Adipocyte (in vitro differentiated cells): Measurements from ENCODE around the gene GPR137B.

Experiments
- DNase-seq: peaks from one replicate; pipeline ENCODE4 v3.0.0-alpha.2; 2015; ENCODE audit warnings: low read depth
- H3K27me3 ChIP-seq: replicated peaks from 2 replicates; pipeline ENCODE4 v1.7.0; 2013; ENCODE audit warnings: mild to moderate bottlenecking, low read length, moderate library complexity; ENCODE audit not compliant: control insufficient read depth, insufficient read depth
- H3K36me3 ChIP-seq: 2 replicates; pipeline ENCODE4 v1.7.0; 2013; ENCODE audit warnings: low read length, mild to moderate bottlenecking, moderate library complexity; ENCODE audit not compliant: control insufficient read depth, insufficient read depth, severe bottlenecking
- H3K4me1 ChIP-seq: 2 replicates; pipeline ENCODE4 v1.7.0; 2013; ENCODE audit warnings: mild to moderate bottlenecking, low read length, moderate library complexity; ENCODE audit not compliant: control insufficient read depth, insufficient read depth
- H3K4me3 ChIP-seq: 2 replicates; pipeline ENCODE4 v1.7.0; 2013; ENCODE audit warnings: mild to moderate bottlenecking, low read length, moderate library complexity
- H3K9ac ChIP-seq: 2 replicates; pipeline ENCODE4 v1.7.0; 2013; ENCODE audit warnings: mild to moderate bottlenecking, low read length, moderate library complexity
- H3K9me3 ChIP-seq: 2 replicates; pipeline ENCODE4 v1.7.0; 2013; ENCODE audit warnings: mild to moderate bottlenecking, low read length, moderate library complexity; ENCODE audit not compliant: control insufficient read depth

The GPR137B gene

DNA sequence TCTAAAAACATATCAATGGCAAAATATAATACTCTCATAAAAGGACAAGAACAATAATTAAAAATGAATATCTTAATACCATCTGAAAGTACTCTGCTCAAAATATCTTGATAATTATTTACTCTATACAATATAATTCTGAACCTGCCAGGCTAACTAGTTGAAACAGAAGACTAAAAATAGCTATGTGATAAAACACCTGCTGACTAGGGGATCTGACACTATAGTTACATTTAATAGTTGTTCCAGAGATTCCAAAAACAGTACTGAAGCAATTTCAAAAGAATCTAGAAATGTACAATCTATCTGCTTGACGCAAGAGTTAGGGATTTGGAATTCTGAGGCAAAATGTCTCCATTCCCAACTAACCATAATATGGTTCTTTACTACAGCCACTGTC lies 109.2 kb downstream of the GPR137B start:
- no peaks in the 10 kb centered on the region for H3K9me3 ChIP-seq
- no peaks in the 10 kb centered on the region for H3K27me3 ChIP-seq
- no peaks in the 10 kb centered on the region for H3K4me1 ChIP-seq
- no peak overlapping the region for H3K4me3 ChIP-seq
- H3K9ac ChIP-seq, result no peak overlapping the region
- DNase-seq, result no peak
- H3K36me3 ChIP-seq, result no peaks in the 10 kb centered on the region

DNA sequence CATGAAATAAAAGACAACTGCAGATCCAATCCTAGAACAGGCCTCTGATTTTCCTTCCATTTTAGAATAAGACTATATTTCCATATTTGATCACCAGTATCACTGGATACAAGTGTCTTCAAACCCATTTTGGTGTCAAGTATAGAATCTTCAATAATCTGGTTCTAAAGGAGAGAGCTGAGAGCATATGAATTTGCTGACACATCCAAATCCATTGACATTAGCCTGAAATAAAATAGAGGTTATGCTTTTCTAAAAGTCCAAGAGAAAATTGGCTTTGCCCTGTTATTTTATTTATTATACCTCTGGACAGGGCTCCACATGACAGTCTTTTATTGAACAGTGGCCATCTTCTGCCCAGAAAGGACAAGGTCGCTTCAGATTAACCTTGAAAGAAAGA lies 110.8 kb downstream of the GPR137B start:
- Histone ChIP-seq H3K27me3 (no peaks in the 10 kb centered on the region), H3K4me3 (no peak overlapping the region), H3K9me3 (peaks cover 2% of the 10 kb centered on the region), H3K4me1 (no peaks in the 10 kb centered on the region), H3K9ac (no peak overlapping the region), H3K36me3 (no peaks in the 10 kb centered on the region)
- DNase-seq, result no peak

DNA sequence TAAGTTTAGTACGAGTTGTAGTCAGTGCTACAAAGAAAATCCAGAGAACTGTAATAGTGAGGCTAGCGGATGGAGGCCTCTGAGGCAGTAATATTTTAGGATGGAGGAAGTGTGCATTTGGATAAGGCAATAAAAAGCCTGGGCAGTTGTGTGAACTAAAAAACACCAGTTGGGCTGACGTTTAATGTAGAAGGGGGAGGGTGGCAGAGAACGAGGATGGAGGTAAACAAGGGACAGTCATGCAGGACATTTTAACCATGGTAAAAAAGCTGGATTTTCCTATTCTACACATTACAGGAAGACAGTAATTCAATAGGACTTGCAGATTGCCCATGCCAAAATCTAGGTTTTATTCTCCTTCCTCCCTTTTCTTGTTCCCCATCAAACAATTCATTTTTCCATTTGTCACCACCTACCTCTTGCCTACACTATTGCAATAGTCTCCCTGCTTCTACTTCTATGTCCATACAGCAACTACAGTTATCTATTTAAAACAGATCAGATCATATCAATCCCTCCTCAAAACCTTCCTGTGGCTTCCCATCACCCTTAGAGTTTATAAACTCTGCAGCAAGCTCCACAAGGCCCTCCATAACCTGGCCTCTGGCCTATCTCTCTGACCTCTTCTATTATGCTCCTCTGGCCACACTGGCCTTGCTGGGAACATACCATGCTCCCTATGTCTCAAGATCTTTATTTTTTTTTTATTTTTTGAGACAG lies 111.7 kb downstream of the GPR137B start:
- no peaks in the 10 kb centered on the region for H3K27me3 ChIP-seq
- H3K4me3 ChIP-seq, result no peak overlapping the region
- peaks cover 7% of the 10 kb centered on the region for H3K9me3 ChIP-seq
- H3K36me3 ChIP-seq, result no peaks in the 10 kb centered on the region
- no peak overlapping the region for H3K9ac ChIP-seq
- no peak for DNase-seq
- H3K4me1 ChIP-seq, result no peaks in the 10 kb centered on the region

DNA sequence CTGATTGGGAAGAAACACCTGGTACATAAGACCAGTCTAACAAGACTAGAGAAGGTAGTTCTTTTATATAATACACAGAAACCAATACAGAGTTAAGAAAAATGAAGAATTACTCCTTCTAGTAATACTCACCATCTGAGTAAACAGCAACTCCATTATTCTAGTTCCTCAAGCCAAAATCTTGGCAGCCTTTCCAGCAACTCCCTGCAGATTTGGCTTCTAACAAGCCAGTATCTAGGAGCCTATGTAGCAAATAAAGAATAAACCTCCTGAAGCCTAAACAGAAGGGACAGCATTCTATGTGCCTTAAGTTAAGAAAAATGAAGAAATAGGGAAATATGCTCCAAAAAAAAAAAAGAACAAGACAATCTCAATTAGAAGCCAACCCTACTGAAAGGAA lies 114.9 kb downstream of the GPR137B start:
- no peaks in the 10 kb centered on the region for H3K36me3 ChIP-seq

DNA sequence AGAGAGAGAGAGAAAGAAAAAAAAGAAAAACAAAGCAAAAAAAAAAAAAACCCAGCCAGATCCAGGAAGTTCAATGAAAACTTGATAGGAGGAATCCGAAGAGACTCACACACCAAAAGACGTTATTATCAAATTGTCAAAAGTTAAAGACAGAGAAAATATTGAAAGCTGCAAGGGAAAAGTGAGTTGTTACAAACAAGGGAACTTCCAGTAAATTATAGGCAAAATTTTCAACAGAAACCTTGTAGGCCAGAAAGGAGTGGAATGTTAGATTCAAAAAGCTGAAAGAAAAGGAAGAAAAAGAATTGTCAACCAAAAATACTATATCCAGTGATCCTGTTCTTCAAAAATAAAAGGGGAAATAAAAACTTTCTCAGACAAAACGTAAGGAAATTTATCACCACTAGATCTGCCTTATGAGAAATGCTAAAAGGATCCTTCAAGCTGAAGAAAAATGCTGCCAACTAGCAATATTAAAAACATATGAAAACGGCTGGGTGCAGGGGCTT lies 115.8 kb downstream of the GPR137B start:
- DNase-seq, result no peak
- no peak overlapping the region for H3K9ac ChIP-seq
- no peaks in the 10 kb centered on the region for H3K4me1 ChIP-seq
- no peaks in the 10 kb centered on the region for H3K27me3 ChIP-seq
- H3K9me3 ChIP-seq, result peaks cover 17% of the 10 kb centered on the region
- H3K36me3 ChIP-seq, result no peaks in the 10 kb centered on the region
- no peak overlapping the region for H3K4me3 ChIP-seq

More for the DNA sequence above, 114.9 kb downstream of the GPR137B start:
- Histone ChIP-seq H3K9me3 (peaks cover 17% of the 10 kb centered on the region), H3K9ac (no peak overlapping the region), H3K4me1 (no peaks in the 10 kb centered on the region), H3K4me3 (no peak overlapping the region), H3K27me3 (no peaks in the 10 kb centered on the region)
- DNase-seq, result no peak
